HG02943 (cell line): ENCODE measurements around the gene TM9SF4.
"Not testable (repeated sequence)": the region's sequence is repeated elsewhere in the genome, so short reads cannot be mapped to it uniquely, and the experiment has no call there.

Experiments used
- ATAC-seq: cut with Tn5 transposase; IDR thresholded peaks from one replicate; pipeline ENCODE4 v1.9.1; 2021; ENCODE audit warnings: mild to moderate bottlenecking, low read depth, moderate library complexity; ENCODE audit not compliant: unreplicated experiment

The TM9SF4 gene

DNA sequence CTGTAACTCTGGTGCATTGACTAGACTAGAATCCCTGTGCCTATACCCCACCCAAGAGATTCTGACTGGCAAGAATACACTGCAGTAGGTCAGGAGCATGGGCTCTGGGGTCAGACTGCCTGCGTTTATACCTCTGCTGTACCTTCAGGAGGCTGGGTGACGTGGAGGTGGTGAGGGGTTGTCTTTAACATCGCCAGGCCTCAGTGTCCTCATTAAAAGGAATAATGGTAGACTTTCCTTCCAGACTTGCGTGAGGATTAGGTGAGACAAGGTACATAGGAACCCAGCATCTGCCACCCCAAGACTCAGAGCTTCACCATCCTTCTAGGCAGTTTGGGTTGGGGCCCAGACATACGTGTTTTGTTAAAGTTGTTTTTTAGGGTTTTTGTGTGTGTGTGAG lies 44.3 kb downstream of the TM9SF4 start:
- no peak for ATAC-seq

DNA sequence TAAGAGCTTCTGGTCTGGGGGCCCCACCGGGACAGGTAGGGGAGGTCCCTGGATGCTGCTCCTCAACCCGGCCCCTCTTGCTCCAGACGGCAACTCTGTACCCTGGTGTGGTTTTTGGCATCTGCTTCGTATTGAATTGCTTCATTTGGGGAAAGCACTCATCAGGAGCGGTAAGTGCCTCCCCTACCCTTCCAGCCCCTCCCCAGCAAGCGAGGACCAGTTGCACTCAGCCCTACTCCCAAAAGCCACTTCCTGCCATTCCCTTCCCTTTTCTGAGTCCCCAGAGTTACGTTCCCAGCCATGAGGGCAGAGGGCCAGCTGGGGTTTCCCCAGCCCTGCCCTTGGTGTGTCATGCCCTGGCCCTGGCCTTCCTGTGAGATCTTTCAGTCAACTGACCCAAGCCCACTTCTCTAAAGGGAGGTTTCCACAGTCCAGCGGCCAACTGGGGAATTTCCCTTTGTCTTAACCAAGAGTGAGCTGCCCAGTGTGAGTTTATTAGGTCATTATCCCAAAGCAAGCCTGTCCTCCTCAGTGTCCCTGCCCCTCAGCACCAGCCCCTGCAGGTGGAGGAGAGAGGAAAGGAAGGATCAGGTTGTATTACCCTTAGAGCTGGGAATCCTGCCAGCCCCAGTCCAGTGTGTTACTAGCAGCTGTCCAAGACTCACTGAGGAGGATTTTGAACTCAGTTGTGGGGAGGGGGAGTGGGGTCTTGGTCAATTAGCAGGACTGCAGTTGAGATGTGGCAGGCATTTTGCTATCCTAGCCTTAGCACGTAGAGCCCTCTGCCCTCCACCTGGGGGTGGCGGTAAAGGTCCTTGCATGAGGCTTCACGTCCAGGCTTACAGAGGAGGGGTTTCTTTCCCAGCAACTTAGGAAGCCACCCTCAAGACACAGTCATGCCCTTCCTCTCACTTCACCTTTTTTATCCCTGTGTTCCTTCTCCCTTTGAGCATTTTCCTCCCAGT lies 45.8 kb downstream of the TM9SF4 start:
- no peak for ATAC-seq

DNA sequence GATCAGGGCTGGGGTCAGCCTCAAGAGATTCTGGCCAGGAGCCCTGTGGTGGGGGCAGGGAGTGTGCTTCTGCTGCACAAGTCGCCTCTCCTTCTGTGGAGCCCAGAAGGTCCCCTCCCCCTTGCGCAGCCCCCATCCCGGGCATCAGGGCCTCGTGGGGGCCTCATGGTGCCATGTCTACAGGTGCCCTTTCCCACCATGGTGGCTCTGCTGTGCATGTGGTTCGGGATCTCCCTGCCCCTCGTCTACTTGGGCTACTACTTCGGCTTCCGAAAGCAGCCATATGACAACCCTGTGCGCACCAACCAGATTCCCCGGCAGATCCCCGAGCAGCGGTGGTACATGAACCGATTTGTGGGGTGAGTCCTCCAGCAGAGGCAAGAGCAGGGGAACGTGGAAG lies 48.1 kb downstream of the TM9SF4 start:
- no peak for ATAC-seq

DNA sequence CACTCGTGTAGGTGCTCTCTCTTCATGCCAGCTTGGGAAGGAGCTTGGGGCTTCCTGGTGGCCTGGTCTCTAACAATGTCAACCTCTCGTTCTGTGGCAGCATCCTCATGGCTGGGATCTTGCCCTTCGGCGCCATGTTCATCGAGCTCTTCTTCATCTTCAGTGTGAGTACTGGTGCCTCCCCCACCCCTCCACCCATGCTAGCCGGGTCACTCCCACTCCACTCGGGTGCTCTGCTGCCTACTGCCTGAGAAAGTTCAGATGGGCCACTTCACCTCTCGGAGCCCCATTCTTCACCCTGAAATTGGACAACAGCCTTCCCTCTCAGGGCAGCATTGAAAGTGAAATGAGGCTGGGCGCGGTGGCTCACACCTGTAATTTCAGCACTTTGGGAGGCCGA lies 48.8 kb downstream of the TM9SF4 start:
- no peak for ATAC-seq

DNA sequence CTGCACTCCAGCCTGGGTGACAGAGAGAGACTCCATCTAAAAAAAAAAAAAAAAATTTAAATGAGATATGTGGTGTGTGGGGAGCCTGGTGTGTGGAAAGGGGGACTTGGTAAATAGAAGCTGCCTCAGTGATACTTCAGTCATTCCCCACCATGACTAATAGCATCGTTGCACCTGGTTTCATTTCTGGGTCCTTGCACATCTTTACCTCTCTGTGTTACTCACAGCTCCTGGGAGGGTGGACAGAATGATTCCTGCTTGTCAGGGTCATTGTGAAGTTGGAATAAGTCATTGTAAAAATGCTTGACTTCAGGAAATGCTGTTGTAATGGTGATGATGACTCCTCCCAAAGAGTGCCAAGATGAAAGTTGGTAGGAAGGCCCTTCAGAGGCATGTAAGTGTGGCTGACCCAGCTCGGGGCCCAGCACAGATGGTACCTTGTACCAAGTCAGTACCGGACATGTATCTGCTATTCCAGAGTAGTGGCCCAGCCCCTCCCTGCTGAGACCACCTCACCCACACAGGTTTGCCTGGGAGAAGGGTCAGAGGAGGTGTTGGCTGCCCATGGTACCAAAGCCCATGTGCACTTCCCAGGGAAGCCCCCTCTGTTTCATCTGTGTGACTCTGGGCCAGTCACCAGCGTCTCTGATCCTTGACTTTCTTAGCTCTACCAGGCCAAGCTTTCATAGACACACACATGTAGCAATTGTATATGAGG lies 49.6 kb downstream of the TM9SF4 start:
- no peak for ATAC-seq

DNA sequence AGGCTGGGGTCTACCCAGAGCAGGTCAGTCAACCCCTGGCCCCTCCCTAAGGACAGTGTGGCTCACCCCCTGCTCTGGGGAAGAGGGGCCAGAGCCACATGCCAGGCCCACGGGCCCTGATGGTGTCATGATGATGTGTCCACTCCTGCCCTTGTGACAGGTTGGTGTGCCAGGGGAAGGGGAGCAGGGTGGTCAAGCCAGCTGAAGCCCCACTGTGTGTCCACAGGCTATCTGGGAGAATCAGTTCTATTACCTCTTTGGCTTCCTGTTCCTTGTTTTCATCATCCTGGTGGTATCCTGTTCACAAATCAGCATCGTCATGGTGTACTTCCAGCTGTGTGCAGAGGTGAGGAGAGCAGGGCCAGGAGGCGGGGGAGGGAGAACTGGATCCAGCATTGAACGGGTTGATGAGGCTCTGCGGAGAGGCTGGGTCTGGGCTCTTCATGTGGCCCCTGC lies 50.3 kb downstream of the TM9SF4 start:
- ATAC-seq: no peak

DNA sequence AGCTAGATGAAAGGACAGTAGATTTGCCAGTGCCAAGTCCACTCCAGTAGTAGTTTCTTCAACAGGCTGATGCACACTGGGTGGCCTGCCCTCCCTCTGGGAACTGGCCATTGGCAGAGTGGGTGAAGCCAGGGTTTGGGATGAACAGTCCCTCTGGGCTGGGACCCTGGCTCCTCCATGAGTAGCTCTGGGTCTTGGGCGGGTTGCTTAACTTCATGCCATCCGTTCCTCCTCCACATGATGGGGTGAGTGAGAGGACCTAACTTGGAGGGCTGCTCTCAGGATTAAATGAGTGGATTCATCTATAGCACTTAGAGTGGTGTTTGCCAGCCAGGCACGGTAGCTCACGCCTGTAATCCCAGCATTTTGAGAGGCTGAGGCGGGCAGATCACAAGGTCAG lies 50.8 kb downstream of the TM9SF4 start:
- ATAC-seq: no peak

DNA sequence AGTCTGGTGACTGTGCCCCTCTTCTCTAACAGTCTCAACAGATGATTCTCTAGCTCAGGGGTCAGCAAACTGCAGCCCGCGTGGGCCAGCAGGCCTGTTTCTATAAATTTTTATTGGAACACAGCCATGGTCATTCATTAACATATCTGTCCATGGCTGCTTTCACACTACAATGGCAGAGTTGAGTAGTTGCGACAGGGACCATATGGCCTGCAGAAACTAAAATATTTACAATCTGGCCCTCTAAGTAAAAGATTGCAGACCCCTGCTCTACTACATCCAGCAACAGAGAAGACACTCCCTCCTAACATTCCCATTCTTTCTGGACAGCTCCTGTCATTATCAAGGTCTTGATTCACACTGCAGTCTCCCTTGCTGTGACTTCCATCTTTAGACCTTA lies 52.8 kb downstream of the TM9SF4 start:
- no peak for ATAC-seq

DNA sequence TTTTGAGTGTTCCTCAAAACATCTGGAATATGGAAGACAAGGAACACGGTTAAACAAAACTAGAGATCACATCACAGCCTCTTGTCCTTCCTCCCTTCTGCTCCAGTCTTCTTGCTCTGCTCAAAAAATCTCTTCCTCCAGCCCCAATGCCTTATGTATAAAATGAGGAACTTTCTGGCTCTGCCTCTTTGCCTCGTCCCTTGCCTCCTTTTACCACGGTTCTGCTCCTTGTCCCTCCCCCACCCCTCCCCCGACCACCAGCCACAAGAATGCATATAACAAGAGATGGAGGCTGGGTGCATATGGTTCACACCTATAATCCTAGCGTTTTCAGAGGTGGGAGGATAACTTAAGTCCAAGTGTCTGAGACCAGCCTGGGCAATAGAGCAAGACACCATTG lies 54.4 kb downstream of the TM9SF4 start:
- no peak for ATAC-seq

DNA sequence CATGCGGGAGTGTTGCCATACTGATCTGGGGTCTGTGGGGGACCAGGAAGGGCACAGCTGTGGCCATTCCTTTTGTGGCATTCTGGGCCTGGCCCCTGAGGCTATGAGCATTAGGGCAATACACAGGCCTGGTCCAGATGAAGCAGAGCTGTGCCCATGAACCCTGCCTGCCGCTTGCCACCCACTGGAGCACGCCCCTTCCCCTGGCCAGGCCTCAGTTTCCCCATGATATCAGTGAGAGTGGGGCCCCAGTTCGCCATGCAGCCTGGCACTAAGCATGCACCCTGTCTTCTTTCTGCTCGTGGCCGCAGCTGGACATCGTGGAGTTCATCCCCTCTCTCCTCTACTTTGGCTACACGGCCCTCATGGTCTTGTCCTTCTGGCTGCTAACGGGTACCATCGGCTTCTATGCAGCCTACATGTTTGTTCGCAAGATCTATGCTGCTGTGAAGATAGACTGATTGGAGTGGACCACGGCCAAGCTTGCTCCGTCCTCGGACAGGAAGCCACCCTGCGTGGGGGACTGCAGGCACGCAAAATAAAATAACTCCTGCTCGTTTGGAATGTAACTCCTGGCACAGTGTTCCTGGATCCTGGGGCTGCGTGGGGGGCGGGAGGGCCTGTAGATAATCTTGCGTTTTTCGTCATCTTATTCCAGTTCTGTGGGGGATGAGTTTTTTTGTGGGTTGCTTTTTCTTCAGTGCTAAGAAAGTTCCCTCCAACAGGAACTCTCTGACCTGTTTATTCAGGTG lies 55.6 kb downstream of the TM9SF4 start:
- no peak for ATAC-seq

DNA sequence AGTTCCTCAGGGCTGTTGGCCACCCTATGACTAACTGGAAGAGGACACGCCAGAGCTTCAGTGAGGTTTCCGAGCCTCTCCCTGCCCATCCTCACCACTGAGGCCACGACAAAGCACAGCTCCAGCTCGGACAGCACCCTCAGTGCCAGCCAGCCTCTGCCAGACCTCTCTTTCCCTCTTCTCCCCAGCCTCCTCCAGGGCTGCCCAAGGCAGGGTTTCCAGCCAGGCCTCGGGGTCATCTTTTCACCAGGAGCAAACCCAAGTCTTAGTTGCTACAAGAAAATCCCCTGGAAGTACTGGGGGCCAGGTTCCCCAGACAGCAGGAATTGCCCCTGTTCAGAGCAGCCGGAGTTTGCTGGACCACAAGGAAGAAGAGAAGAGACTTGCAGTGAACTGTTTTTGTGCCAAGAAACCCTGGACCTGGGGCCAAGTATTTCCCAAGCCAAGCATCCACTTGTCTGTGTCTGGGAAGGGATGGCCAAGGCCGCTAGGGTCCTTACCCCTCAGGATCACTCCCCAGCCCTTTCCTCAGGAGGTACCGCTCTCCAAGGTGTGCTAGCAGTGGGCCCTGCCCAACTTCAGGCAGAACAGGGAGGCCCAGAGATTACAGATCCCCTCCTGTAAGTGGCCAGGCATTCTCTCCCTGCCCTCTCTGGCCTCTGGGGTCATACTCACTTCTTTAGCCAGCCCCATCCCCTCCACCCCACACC lies 56.5 kb downstream of the TM9SF4 start:
- ATAC-seq: no peak

DNA sequence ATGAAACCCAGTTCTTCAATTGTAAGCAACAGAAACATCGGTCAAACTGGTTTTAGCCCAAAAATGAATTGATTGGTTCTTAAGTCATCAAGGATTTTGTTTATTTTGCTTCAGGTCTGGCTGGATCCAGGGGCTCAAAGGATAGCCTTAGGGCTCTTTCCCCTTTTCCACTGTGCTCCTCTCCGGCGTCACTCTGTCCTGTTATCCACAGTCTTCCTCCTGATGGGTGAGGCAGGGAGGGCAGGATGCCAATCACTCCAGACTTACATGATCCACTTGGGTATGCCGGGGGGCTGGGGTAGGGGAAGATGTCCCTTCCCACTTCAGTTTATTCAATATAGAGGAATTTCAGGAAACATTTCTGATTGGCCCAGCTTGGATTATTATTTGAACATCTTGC lies 58.0 kb downstream of the TM9SF4 start:
- ATAC-seq: no peak

DNA sequence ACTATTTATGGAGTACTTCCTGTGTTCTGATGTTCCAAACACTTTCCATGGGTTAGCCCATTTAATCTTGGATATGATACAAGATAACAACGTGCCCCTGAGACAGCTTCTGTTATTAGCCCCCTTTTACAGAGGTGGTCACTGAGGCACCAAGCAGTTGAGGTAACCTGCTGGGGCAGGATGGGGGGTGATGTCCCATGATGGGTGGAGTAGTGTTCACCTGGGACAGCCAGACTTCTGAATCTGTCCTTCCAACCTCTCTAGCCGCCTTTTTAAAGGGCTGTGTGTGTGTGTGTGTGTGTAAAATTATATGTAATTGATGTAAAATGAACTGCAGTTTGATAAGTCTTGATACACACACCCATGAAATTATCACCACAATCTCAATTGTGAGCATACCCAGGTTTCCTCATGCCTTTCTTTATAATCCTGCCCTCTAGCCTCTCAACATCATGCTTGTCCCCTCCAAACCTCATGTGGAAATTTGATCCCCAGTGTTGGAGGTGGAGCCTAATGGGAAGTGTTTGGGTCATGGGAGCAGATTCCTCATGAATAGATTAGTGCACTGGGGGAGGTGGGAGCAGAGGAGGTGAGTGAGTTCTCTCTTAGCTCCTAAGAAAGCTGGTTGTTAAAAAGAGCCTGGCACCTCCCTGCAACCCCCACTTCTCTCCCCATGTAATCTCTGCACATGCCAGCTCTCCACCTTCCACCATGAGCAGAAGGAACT lies 58.8 kb downstream of the TM9SF4 start:
- no peak for ATAC-seq

DNA sequence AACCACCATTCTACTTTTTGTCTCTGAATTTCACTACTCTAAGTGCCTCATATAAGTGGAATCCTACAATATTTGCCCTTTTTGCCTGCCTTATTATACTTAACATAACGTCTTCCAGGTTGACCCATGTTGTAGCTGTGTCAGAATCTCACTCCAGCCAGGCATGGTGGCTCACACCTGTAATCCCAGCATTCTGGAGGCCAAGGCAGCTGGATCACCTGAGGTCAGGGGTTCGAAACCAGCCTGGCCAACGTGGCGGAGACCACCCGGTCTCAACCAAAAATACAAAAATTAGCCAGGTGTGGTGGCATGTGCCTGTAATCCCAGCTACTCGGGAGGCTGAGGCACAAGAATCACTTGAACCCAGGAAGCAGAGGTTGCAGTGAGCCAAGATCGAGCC lies 68.2 kb downstream of the TM9SF4 start:
- ATAC-seq: not testable (repeated sequence)

DNA sequence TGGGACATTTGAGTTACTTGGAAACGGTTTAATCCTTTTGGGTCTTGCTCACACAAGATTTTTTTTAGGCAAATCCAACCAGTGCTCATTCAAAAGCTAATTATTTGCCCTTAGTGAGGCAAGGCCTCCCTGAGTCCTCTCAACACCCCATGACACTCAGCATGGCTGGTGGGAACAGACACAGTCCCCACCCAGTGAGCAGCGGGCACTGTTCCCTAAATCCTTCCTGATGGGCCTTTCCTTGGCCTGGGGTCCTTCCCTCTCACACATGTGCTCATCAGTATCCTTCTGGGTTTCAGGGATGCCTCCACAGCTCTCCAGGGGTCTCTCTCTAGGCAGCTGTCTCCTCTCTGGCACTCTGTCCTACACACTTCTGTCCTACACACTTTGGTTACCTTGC lies 70.0 kb downstream of the TM9SF4 start:
- ATAC-seq: no peak

DNA sequence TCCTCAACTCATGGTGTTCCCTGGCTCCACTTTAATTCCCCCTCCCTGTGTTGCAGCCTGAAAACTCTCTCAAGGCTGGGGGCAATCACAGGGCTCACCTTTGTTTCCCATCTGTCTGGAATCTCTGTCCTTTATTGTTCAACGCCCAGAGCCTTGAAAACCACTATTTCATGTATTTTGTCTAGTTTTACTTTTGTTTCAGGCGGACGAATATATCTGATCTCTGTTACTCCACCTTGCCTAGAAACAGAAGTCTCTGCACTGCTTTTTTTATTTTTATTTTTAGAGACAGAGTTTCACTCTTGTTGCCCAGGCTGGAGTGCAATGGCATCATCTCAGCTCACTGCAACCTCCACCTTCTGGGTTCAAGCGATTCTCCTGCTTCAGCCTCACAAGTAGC lies 70.4 kb downstream of the TM9SF4 start:
- ATAC-seq: no peak

DNA sequence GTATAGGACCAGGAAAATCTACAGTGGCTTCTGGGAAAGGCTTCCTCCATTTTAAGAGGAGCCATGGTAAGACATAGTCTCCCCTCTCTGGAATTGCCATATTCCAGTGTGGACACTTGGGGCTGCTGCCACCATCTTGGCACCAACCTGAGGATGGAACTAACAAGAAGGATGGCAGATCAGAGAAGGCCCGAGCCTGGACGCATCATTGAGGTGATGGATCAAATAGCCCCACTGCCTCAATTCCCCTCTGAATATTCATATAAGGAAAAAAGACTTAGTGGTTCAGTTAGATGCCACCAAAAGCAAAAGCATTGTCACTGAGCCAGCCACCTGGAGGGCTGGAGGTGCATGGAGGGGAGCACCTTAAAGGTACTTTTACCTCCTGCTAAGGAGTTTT lies 72.1 kb downstream of the TM9SF4 start:
- no peak for ATAC-seq

DNA sequence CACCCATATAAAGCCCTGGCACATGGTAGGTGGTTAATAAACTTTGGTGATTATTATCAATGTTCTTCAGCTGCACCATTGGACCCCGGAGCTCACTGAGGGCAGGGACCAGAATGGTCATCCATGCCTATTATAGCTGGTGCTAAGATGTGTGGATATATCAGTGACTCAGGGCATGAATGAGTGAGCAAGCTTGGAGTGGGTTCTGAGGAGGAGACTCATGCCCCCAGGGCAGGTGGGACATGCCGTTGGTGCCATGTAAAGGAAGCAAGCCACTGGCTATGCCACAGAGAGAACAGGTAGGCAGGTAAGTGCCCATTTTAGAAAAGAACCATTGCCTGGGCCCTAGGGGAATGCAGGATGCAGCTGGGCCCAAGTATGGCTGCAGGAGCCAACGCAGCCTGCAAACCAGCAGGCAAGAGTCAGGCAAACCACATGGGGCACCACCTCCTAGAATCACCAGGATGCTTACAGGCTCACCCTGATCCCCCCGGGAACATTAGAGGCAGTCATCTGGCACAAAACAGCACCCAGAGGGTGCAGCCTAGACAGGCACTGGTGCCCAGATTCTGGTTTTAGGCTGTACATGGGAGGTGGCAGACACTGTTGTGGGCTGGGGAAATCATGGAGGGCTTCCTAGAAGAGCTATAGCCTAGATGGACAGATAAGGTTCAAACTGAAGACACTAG lies 74.6 kb downstream of the TM9SF4 start:
- no peak for ATAC-seq

DNA sequence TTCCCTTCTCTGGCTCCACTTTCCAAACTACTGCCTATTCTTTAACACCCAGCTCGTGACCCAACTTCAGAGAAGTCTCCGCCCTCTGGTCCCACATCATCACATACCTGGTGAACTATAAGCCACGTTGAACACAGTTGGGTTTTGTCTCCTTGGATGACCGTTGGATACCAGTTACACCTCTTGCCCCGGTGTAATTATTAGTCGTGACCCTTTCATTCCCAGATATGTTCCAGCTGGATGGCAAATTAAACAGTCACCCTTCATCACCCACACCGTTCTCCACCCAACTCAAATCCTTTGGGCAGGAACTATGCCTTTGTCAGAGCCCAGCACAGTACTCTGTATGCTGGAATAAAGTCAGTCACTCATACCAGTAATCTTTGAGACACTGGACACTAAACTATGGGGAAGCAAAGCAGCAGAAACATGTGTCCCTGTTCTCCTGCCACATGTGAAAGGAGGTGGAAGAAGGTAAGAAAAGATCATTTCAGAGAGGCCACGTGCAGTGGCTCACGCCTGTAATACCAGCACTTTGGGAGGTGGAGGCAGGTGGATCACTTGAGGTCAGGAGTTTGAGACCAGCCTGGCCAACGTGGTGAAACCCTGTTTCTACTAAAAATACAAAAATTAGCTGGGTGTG lies 75.6 kb downstream of the TM9SF4 start:
- no peak for ATAC-seq
